ENCODE data around the gene NGB. TPM values are rescaled to one million over a fixed set of nuclear protein-coding genes. Genes with fewer than 3 reads are reported as not detected.

Gene NGB
- total RNA-seq, 1 donor: not detected

- no peak overlapping the region for H3K4me3 ChIP-seq (ENCODE audit: low read depth, low read length)
- DNase-seq (ENCODE audit: low read depth): no peak
- TF ChIP-seq CTCF (IDR thresholded peaks at IDR 0.05; ENCODE audit: insufficient read depth, low read depth, low read length): no peak
Observed at GRCh38 chr14:77250927-77251326, 20.1 kb downstream of the NGB start.

GRCh38 chr14:77249286-77249685 is 21.7 kb downstream of the NGB start:
- DNase-seq (ENCODE audit: low read depth): no peak
- TF ChIP-seq CTCF (IDR thresholded peaks at IDR 0.05; ENCODE audit: insufficient read depth, low read depth, low read length): no peak
- H3K4me3 ChIP-seq (ENCODE audit: low read depth, low read length): no peak overlapping the region

GRCh38 chr14:77248666-77249065 is 22.3 kb downstream of the NGB start:
- TF ChIP-seq CTCF (IDR thresholded peaks at IDR 0.05; ENCODE audit: insufficient read depth, low read depth, low read length): no peak
- no peak overlapping the region for H3K4me3 ChIP-seq (ENCODE audit: low read depth, low read length)
- no peak for DNase-seq (ENCODE audit: low read depth)

- H3K4me3 ChIP-seq (ENCODE audit: low read depth, low read length): no peak overlapping the region
- no peak for DNase-seq (ENCODE audit: low read depth)
- TF ChIP-seq CTCF (IDR thresholded peaks at IDR 0.05; ENCODE audit: insufficient read depth, low read depth, low read length): no peak
Observed at GRCh38 chr14:77246784-77247183, 24.2 kb downstream of the NGB start.

GRCh38 chr14:77245820-77246219 is 25.2 kb downstream of the NGB start:
- H3K4me3 ChIP-seq (ENCODE audit: low read depth, low read length): no peak overlapping the region
- DNase-seq (ENCODE audit: low read depth): no peak
- TF ChIP-seq CTCF (IDR thresholded peaks at IDR 0.05; ENCODE audit: insufficient read depth, low read depth, low read length): no peak

GRCh38 chr14:77243853-77244252 is 27.2 kb downstream of the NGB start:
- no peak for DNase-seq (ENCODE audit: low read depth)
- no peak for TF ChIP-seq CTCF (IDR thresholded peaks at IDR 0.05; ENCODE audit: insufficient read depth, low read depth, low read length)
- H3K4me3 ChIP-seq (ENCODE audit: low read depth, low read length): no peak overlapping the region

GRCh38 chr14:77242752-77243151 is 28.3 kb downstream of the NGB start:
- no peak overlapping the region for H3K4me3 ChIP-seq (ENCODE audit: low read depth, low read length)
- no peak for TF ChIP-seq CTCF (IDR thresholded peaks at IDR 0.05; ENCODE audit: insufficient read depth, low read depth, low read length)
- DNase-seq (ENCODE audit: low read depth): no peak
